IPS-NIHi11 (cell line): ENCODE results near the gene MAGEA3.
"Not testable (repeated sequence)": the region's sequence is repeated elsewhere in the genome, so short reads cannot be mapped to it uniquely, and the experiment has no call there.

ENCODE experiments used
- DNase-seq: peaks from one replicate; pipeline ENCODE4 v3.0.0; 2012; ENCODE audit warnings: mixed read lengths, low spot score

Gene MAGEA3

DNA sequence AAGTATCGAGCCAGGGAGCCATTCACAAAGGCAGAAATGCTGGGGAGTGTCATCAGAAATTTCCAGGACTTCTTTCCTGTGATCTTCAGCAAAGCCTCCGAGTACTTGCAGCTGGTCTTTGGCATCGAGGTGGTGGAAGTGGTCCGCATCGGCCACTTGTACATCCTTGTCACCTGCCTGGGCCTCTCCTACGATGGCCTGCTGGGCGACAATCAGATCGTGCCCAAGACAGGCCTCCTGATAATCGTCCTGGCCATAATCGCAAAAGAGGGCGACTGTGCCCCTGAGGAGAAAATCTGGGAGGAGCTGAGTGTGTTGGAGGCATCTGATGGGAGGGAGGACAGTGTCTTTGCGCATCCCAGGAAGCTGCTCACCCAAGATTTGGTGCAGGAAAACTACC lies 37.9 kb downstream of the MAGEA3 start:
- DNase-seq, result not testable (repeated sequence)

- no peak for DNase-seq
These were observed 40.0 kb downstream of the MAGEA3 start for GRCh38 chrX:152738560-152738959.
